Keratinocyte (primary cell): ENCODE measurements around the gene SLC26A2. TPM values are rescaled to one million over a fixed set of nuclear protein-coding genes. Genes with fewer than 3 reads are reported as not detected.

Experiments
- DNase-seq: peaks from one replicate; pipeline ENCODE4 v3.0.0-alpha.2; 2011; ENCODE audit warnings: low read depth, missing footprints, low spot score
- FAIRE-seq: peaks from 2 replicates; lab custom pipeline; 2011; peaks lifted over from hg19 to GRCh38; lab: Jason Lieb, UNC
- H2AFZ ChIP-seq: 2 replicates; pipeline ENCODE4 v1.6.0; 2012; ENCODE audit warnings: low read length, control low read depth, inconsistent platforms; ENCODE audit not compliant: control insufficient read depth
- H3K27ac ChIP-seq: 2 replicates; pipeline ENCODE4 v1.5.1; 2011; ENCODE audit warnings: low read length; ENCODE audit not compliant: control insufficient read depth, insufficient read depth
- H3K27me3 ChIP-seq: 3 replicates; pipeline ENCODE4 v1.6.0; 2011; ENCODE audit warnings: low read length; ENCODE audit not compliant: control insufficient read depth, insufficient read depth; ENCODE audit errors: extremely low read depth
- H3K36me3 ChIP-seq, 2 experiments: 2 replicates in 1 of 2; 3 replicates in 1 of 2; pipeline ENCODE4 v1.5.1; 2011; ENCODE audit warnings: low read length in 2 of 2, mild to moderate bottlenecking in 1 of 2; ENCODE audit not compliant: control insufficient read depth in 2 of 2, insufficient read depth in 2 of 2; ENCODE audit errors: extremely low read depth in 1 of 2
- H3K4me1 ChIP-seq: 3 replicates; pipeline ENCODE4 v1.5.1; 2011; ENCODE audit warnings: low read length; ENCODE audit not compliant: control insufficient read depth, insufficient read depth; ENCODE audit errors: extremely low read depth
- H3K4me2 ChIP-seq: 3 replicates; pipeline ENCODE4 v1.6.0; 2011; ENCODE audit warnings: low read depth, low read length; ENCODE audit not compliant: control insufficient read depth, insufficient read depth; ENCODE audit errors: extremely low read depth
- H3K4me3 ChIP-seq, 3 experiments: fragments of 200-600 bp in 1 of 3; sonication (generic) in 1 of 3; 2 replicates in 2 of 3; 3 replicates in 1 of 3; pipeline ENCODE4 v1.5.1; 2011 to 2016; ENCODE audit warnings: low read length in 3 of 3, mild to moderate bottlenecking in 3 of 3, control low read depth in 2 of 3, inconsistent platforms in 1 of 3, low read depth in 1 of 3, mixed read lengths in 1 of 3, mixed run types in 1 of 3, moderate library complexity in 1 of 3; ENCODE audit not compliant: control insufficient read depth in 2 of 3, insufficient read depth in 2 of 3; ENCODE audit errors: extremely low read depth in 1 of 3
- H3K79me2 ChIP-seq: 2 replicates; pipeline ENCODE4 v1.6.0; 2012; ENCODE audit warnings: low read length; ENCODE audit not compliant: control insufficient read depth, insufficient read depth
- H3K9ac ChIP-seq: 3 replicates; pipeline ENCODE4 v1.6.0; 2011; ENCODE audit warnings: low read length; ENCODE audit not compliant: control insufficient read depth, insufficient read depth; ENCODE audit errors: extremely low read depth
- H3K9me1 ChIP-seq: 3 replicates; pipeline ENCODE4 v1.6.0; 2011; ENCODE audit warnings: low read length; ENCODE audit not compliant: control insufficient read depth, insufficient read depth; ENCODE audit errors: extremely low read depth
- H3K9me3 ChIP-seq: 2 replicates; pipeline ENCODE4 v1.5.1; 2012; ENCODE audit warnings: low read depth, low read length; ENCODE audit not compliant: control insufficient read depth
- H4K20me1 ChIP-seq: 3 replicates; pipeline ENCODE4 v1.6.0; 2011; ENCODE audit warnings: low read length; ENCODE audit not compliant: control insufficient read depth, insufficient read depth; ENCODE audit errors: extremely low read depth
- CTCF ChIP-seq, 3 experiments: IDR thresholded peaks in 1 of 3; conservative IDR thresholded peaks in 1 of 3; optimal IDR thresholded peaks in 1 of 3; 2 replicates in 2 of 3; 3 replicates in 1 of 3; pipeline versions ENCODE3 to v1.5.1; 2011; ENCODE audit warnings: low read length in 3 of 3, mild to moderate bottlenecking in 3 of 3, moderate library complexity in 2 of 3, control low read depth in 1 of 3, inconsistent platforms in 1 of 3; ENCODE audit not compliant: insufficient read depth in 2 of 3; ENCODE audit errors: extremely low read depth in 1 of 3
- EZH2 ChIP-seq: IDR thresholded peaks from one replicate; pipeline ENCODE4 v1.6.1; 2012; ENCODE audit warnings: inconsistent platforms, mild to moderate bottlenecking, low read length, moderate library complexity
- dilution Hi-C: fragments of 300-500 bp; cut with MboI; formaldehyde crosslinking; loops from one replicate; pipeline ENCODE4 v1.7.0; 2020; ENCODE audit warnings: low sequenced_read_pairs; ENCODE audit not compliant: extremely low pct_ligation_motif_present
- polyA plus RNA-seq, 5 experiments: library from polyadenylated mRNA; depleted of rRNA in 3 of 5; stranded (reverse) in 3 of 5; stranded (forward) in 1 of 5; unstranded in 1 of 5; fragments of >200 nt; gene quantifications; 1 replicate in 1 of 5; 2 replicates in 3 of 5; 3 replicates in 1 of 5; pipeline versions ENCODE4 v1.2.1 to v1.2.3, GENCODE V29; 2011 to 2012; ENCODE audit warnings: missing spikeins in 2 of 5, low read depth in 1 of 5, low replicate concordance in 1 of 5

Gene SLC26A2
- polyA plus RNA-seq, 1 donor (not counting 4 experiments of a cell fraction or from before 2014, with no cell fraction given) = 10.3 TPM

- Histone ChIP-seq H2AFZ (peak overlapping the region; percentile 90), H3K4me3 (peak overlapping the region in 2 of 3 experiments; percentile 34), H3K4me2 (peak overlapping the region; percentile 72), H3K36me3 (no peaks in the 10 kb centered on the region), H4K20me1 (no peaks in the 10 kb centered on the region), H3K79me2 (no peaks in the 10 kb centered on the region), H3K9me1 (no peaks in the 10 kb centered on the region), H3K4me1 (peaks cover 55% of the 10 kb centered on the region), H3K27me3 (no peaks in the 10 kb centered on the region), H3K27ac (peak overlapping the region; percentile 83), H3K9ac (peak overlapping the region; percentile 66), H3K9me3 (no peaks in the 10 kb centered on the region)
- dilution Hi-C loops = no loop called here
- TF ChIP-seq CTCF (optimal IDR thresholded peaks at IDR 0.05 in 1 of 3, IDR thresholded peaks at IDR 0.05 in 1 of 3, conservative IDR thresholded peaks at IDR 0.05 in 1 of 3; ENCODE audit: extremely low read depth in 1 of 3, insufficient read depth in 2 of 3, low read length in 3 of 3) (no peak), EZH2 (no peak)
- FAIRE-seq = peak; percentile 9
- no peak for DNase-seq
These were observed 25.1 kb upstream of the SLC26A2 start for GRCh38 chr5:149935431-149935901.

GRCh38 chr5:149936044-149936699 is 24.4 kb upstream of the SLC26A2 start:
- H3K4me3 ChIP-seq = no peak overlapping the region
- FAIRE-seq (no peak), DNase-seq (no peak)
- dilution Hi-C loops = no loop called here
- no peaks in the 10 kb centered on the region for H3K27me3 ChIP-seq
- no peaks in the 10 kb centered on the region for H3K36me3 ChIP-seq
- H3K79me2 ChIP-seq = no peaks in the 10 kb centered on the region
- H3K9me3 ChIP-seq = no peaks in the 10 kb centered on the region
- no peak for TF ChIP-seq CTCF (optimal IDR thresholded peaks at IDR 0.05 in 1 of 3, IDR thresholded peaks at IDR 0.05 in 1 of 3, conservative IDR thresholded peaks at IDR 0.05 in 1 of 3; ENCODE audit: extremely low read depth in 1 of 3, insufficient read depth in 2 of 3, low read length in 3 of 3)
- TF ChIP-seq EZH2 = no peak
- H4K20me1 ChIP-seq = no peaks in the 10 kb centered on the region
- peak overlapping the region; percentile 66 for H3K9ac ChIP-seq
- peak overlapping the region; percentile 90 for H2AFZ ChIP-seq
- peak overlapping the region; percentile 83 for H3K27ac ChIP-seq
- peak overlapping the region; percentile 72 for H3K4me2 ChIP-seq
- peaks cover 55% of the 10 kb centered on the region for H3K4me1 ChIP-seq
- no peaks in the 10 kb centered on the region for H3K9me1 ChIP-seq
